OCI-LY7 (cell line): Measurements from ENCODE around the gene C10orf143.

Experiments
- EZH2phosphoT487 ChIP-seq: fragments of 200-600 bp; sonication (generic); IDR thresholded peaks from 2 replicates; pipeline ENCODE4 v1.6.1; 2018; ENCODE audit warnings: low read depth, borderline replicate concordance, mild to moderate bottlenecking, mixed run types, antibody characterized with exemption, low read length, moderate library complexity, mixed read lengths
- TF ChIP-seq, protein P1 (sequence below): fragments of 200-600 bp; sonication (generic); conservative IDR thresholded peaks from 2 replicates; pipeline ENCODE4 v1.5.1; 2014; ENCODE audit warnings: mild to moderate bottlenecking, antibody characterized with exemption, low read length, moderate library complexity, mixed read lengths

DNA sequence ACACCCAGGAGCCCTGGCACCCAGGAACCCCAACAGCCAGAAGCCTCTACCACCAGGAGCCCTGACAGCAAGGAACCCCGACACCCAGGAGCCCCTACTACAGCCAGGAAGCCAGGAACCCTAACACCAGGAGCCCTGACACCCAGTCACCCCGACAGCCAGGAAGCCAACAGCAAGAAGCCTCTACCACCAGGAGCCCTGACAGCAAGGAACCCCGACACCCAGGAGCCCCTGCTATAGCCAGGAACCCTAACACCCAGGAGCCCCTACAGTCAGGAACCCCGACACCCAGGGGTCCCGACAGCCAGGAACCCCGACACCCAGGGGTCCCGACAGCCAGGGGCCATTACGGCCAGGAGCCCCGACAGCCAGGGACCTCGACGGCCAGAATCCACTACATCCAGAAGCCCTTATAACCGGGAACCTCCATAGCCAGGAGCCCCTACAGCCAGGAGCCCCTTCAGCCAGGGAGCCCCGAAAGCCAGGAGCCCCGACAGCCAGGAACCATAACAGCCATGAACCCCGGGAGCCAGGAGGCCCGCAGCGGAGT, 25.1 kb upstream of the C10orf143 start:
- TF ChIP-seq, protein P1, sequence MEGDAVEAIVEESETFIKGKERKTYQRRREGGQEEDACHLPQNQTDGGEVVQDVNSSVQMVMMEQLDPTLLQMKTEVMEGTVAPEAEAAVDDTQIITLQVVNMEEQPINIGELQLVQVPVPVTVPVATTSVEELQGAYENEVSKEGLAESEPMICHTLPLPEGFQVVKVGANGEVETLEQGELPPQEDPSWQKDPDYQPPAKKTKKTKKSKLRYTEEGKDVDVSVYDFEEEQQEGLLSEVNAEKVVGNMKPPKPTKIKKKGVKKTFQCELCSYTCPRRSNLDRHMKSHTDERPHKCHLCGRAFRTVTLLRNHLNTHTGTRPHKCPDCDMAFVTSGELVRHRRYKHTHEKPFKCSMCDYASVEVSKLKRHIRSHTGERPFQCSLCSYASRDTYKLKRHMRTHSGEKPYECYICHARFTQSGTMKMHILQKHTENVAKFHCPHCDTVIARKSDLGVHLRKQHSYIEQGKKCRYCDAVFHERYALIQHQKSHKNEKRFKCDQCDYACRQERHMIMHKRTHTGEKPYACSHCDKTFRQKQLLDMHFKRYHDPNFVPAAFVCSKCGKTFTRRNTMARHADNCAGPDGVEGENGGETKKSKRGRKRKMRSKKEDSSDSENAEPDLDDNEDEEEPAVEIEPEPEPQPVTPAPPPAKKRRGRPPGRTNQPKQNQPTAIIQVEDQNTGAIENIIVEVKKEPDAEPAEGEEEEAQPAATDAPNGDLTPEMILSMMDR, result no peak
- TF ChIP-seq EZH2phosphoT487, result no peak
